Ishikawa (cell line): ENCODE measurements around the gene RGS16.

ENCODE experiments used
- CEBPB ChIP-seq: IDR thresholded peaks from 2 replicates; pipeline ENCODE4 v1.6.1; 2012
- CREB1 ChIP-seq: IDR thresholded peaks from 2 replicates; pipeline ENCODE4 v1.6.1; 2012; ENCODE audit warnings: low read depth
- EGR1 ChIP-seq: IDR thresholded peaks from 2 replicates; pipeline ENCODE4 v1.6.1; 2012
- EP300 ChIP-seq: IDR thresholded peaks from 2 replicates; pipeline ENCODE4 v1.6.1; 2012; ENCODE audit warnings: borderline replicate concordance
- FOXM1 ChIP-seq: IDR thresholded peaks from 2 replicates; pipeline ENCODE4 v1.6.1; 2012; ENCODE audit warnings: low read depth, borderline replicate concordance
- NFIC ChIP-seq: IDR thresholded peaks from 2 replicates; pipeline ENCODE4 v1.6.1; 2012
- RAD21 ChIP-seq: IDR thresholded peaks from 2 replicates; pipeline ENCODE4 v1.6.1; 2012; ENCODE audit warnings: low read depth
- TAF1 ChIP-seq: IDR thresholded peaks from 2 replicates; pipeline ENCODE4 v1.6.1; 2012; ENCODE audit warnings: low read depth, mild to moderate bottlenecking
- TCF12 ChIP-seq: IDR thresholded peaks from 2 replicates; pipeline ENCODE4 v1.6.1; 2012; ENCODE audit warnings: low read depth
- TEAD4 ChIP-seq: IDR thresholded peaks from 2 replicates; pipeline ENCODE4 v1.6.1; 2012
- YY1 ChIP-seq: IDR thresholded peaks from 2 replicates; pipeline ENCODE4 v1.6.1; 2012; ENCODE audit warnings: low read depth
- ZBTB7A ChIP-seq: IDR thresholded peaks from 2 replicates; pipeline ENCODE4 v1.6.1; 2012; ENCODE audit warnings: low read depth
- TF ChIP-seq, protein P1 (sequence below): IDR thresholded peaks from 2 replicates; pipeline ENCODE4 v1.6.1; 2012
- TF ChIP-seq, protein P2 (sequence below): IDR thresholded peaks from 2 replicates; pipeline ENCODE4 v1.6.1; 2012; ENCODE audit warnings: low read depth, mild to moderate bottlenecking

DNA sequence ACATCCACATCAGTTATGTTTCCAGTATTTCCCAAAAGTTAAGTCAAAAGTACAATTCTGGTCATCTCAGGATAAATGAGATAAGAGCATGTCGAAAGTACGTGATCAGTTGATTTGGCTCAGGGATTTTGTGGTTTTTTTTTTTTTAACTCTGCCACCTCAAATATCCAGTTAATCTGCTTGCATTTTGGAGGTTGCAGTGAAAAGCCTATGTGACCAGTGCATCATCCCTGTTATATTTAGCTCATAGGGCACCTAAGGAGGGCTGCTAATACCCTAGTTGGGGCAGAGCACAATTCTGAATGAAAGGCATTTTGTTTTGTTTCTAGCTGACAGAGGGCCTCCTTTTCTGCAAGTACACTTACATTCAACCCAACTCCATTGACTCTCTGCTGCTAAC lies 31.7 kb upstream of the RGS16 start:
- TF ChIP-seq CEBPB (no peak), NFIC (no peak), TCF12 (no peak), TEAD4 (no peak), FOXM1 (no peak), EGR1 (no peak), YY1 (no peak), ZBTB7A (no peak), RAD21 (no peak), TAF1 (no peak), CREB1 (no peak), EP300 (no peak)
- TF ChIP-seq, protein P1, sequence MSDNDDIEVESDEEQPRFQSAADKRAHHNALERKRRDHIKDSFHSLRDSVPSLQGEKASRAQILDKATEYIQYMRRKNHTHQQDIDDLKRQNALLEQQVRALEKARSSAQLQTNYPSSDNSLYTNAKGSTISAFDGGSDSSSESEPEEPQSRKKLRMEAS: no peak
- TF ChIP-seq, protein P2, sequence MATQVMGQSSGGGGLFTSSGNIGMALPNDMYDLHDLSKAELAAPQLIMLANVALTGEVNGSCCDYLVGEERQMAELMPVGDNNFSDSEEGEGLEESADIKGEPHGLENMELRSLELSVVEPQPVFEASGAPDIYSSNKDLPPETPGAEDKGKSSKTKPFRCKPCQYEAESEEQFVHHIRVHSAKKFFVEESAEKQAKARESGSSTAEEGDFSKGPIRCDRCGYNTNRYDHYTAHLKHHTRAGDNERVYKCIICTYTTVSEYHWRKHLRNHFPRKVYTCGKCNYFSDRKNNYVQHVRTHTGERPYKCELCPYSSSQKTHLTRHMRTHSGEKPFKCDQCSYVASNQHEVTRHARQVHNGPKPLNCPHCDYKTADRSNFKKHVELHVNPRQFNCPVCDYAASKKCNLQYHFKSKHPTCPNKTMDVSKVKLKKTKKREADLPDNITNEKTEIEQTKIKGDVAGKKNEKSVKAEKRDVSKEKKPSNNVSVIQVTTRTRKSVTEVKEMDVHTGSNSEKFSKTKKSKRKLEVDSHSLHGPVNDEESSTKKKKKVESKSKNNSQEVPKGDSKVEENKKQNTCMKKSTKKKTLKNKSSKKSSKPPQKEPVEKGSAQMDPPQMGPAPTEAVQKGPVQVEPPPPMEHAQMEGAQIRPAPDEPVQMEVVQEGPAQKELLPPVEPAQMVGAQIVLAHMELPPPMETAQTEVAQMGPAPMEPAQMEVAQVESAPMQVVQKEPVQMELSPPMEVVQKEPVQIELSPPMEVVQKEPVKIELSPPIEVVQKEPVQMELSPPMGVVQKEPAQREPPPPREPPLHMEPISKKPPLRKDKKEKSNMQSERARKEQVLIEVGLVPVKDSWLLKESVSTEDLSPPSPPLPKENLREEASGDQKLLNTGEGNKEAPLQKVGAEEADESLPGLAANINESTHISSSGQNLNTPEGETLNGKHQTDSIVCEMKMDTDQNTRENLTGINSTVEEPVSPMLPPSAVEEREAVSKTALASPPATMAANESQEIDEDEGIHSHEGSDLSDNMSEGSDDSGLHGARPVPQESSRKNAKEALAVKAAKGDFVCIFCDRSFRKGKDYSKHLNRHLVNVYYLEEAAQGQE: no peak
